A549 (cell line): ENCODE measurements around the gene GCK. TPM values are rescaled to one million over a fixed set of nuclear protein-coding genes. Genes with fewer than 3 reads are reported as not detected.

ENCODE experiments used
- ATAC-seq, 2 experiments: fragments of 200-7000 bp in 1 of 2; fragments of >200 bp in 1 of 2; cut with Nextera tagmentation in 1 of 2; cut with Tn5 transposase in 1 of 2; 3 replicates each; pipeline versions ENCODE4 v1.8.0 to v1.9.1; 2018 to 2020; ENCODE audit warnings: mild to moderate bottlenecking in 1 of 2, moderate library complexity in 1 of 2
- CTCF ChIA-PET: fragments of 300-600 bp; sonication (Branson Sonifier 250); formaldehyde crosslinking; extraction: SDS; loops from one replicate; lab custom pipeline; 2021; ENCODE audit warnings: antibody characterized with exemption, inconsistent platforms; lab: Yijun Ruan, JAX
- POLR2A ChIA-PET: fragments of 350-600 bp; formaldehyde crosslinking; extraction: SDS; loops from one replicate; lab custom pipeline; 2021; ENCODE audit warnings: antibody characterized with exemption, inconsistent platforms; lab: Yijun Ruan, JAX
- DNase-seq, 2 experiments: peaks; one replicate each; pipeline versions ENCODE4 v3.0.0 to v3.0.0-alpha.2; 2011 to 2016; ENCODE audit warnings: low read depth in 1 of 2, low spot score in 1 of 2
- FAIRE-seq: peaks from 2 replicates; lab custom pipeline; 2011; peaks lifted over from hg19 to GRCh38; lab: Jason Lieb, UNC
- H3K27ac ChIP-seq, 2 experiments: fragments of >200 bp; sonication (Bioruptor Twin); formaldehyde crosslinking; 3 replicates each; pipeline ENCODE4 v1.5.1; 2016 to 2017
- H3K4me1 ChIP-seq: fragments of >200 bp; sonication (Bioruptor Twin); formaldehyde crosslinking; 3 replicates; pipeline ENCODE4 v1.6.1; 2016
- H3K4me2 ChIP-seq: fragments of >200 bp; sonication (Bioruptor Twin); formaldehyde crosslinking; 3 replicates; pipeline ENCODE4 v1.6.1; 2016
- H3K4me3 ChIP-seq: fragments of >200 bp; sonication (Bioruptor Twin); formaldehyde crosslinking; 3 replicates; pipeline ENCODE4 v1.5.1; 2016
- H3K9me3 ChIP-seq: fragments of >200 bp; sonication (Bioruptor Twin); formaldehyde crosslinking; 3 replicates; pipeline ENCODE4 v1.6.1; 2016
- CBX2 ChIP-seq: fragments of 200-600 bp; sonication (generic); IDR thresholded peaks from 2 replicates; pipeline ENCODE4 v1.6.1; 2016; ENCODE audit warnings: low read depth, mild to moderate bottlenecking, borderline replicate concordance
- CBX8 ChIP-seq: fragments of 200-600 bp; sonication (generic); IDR thresholded peaks from 2 replicates; pipeline ENCODE4 v1.6.1; 2016
- CHD2 ChIP-seq: fragments of 150-350 bp; IDR thresholded peaks from 2 replicates; pipeline ENCODE4 v1.6.1; 2014; ENCODE audit warnings: low read length; ENCODE audit not compliant: partially characterized antibody
- EHF ChIP-seq: fragments of 250-450 bp; sonication (Bioruptor Pico); IDR thresholded peaks from 2 replicates; pipeline ENCODE4 v1.5.0; 2020; ENCODE audit warnings: mild to moderate bottlenecking
- EP300 ChIP-seq, 2 experiments: fragments of >200 bp; sonication (Bioruptor Twin); formaldehyde crosslinking; IDR thresholded peaks; 2 replicates in 1 of 2; 3 replicates in 1 of 2; pipeline ENCODE4 v1.6.1; 2016 to 2017
- ESRRA ChIP-seq: fragments of 150-350 bp; IDR thresholded peaks from 2 replicates; pipeline ENCODE4 v1.6.1; 2014; ENCODE audit warnings: mild to moderate bottlenecking, low read length, borderline replicate concordance
- FOSB ChIP-seq: fragments of 250-450 bp; sonication (Bioruptor Pico); IDR thresholded peaks from 2 replicates; pipeline ENCODE4 v1.5.0; 2020; ENCODE audit warnings: mild to moderate bottlenecking, moderate library complexity
- FOSL2 ChIP-seq, 2 experiments: fragments of 450-650 bp in 1 of 2; fragments of >200 bp in 1 of 2; sonication (Bioruptor Twin) in 1 of 2; formaldehyde crosslinking; IDR thresholded peaks; 2 replicates each; pipeline versions ENCODE4 v1.5.0 to v1.6.1; 2016 to 2020; ENCODE audit warnings: mild to moderate bottlenecking in 1 of 2, moderate library complexity in 1 of 2
- GATA3 ChIP-seq: IDR thresholded peaks from 2 replicates; pipeline ENCODE4 v1.6.1; 2012; ENCODE audit warnings: borderline replicate concordance
- HEYL ChIP-seq: fragments of 250-450 bp; sonication (Bioruptor Pico); IDR thresholded peaks from 2 replicates; pipeline ENCODE4 v1.8.0; 2021; ENCODE audit warnings: mild to moderate bottlenecking, moderate library complexity
- HOXA7 ChIP-seq: fragments of 250-450 bp; sonication (Bioruptor Pico); IDR thresholded peaks from 2 replicates; pipeline ENCODE4 v1.5.0; 2020; ENCODE audit warnings: mild to moderate bottlenecking, moderate library complexity
- HOXB13 ChIP-seq: fragments of 250-450 bp; sonication (Bioruptor Pico); IDR thresholded peaks from 2 replicates; pipeline ENCODE4 v1.5.0; 2020; ENCODE audit warnings: low read depth, mild to moderate bottlenecking, moderate library complexity
- HOXB5 ChIP-seq: fragments of 250-450 bp; sonication (Bioruptor Pico); IDR thresholded peaks from 2 replicates; pipeline ENCODE4 v1.5.0; 2020; ENCODE audit warnings: mild to moderate bottlenecking, moderate library complexity
- KDM1A ChIP-seq: fragments of 200-600 bp; sonication (generic); IDR thresholded peaks from 2 replicates; pipeline ENCODE4 v1.6.1; 2016; ENCODE audit warnings: low read depth, mild to moderate bottlenecking
- NPAS2 ChIP-seq: fragments of 250-450 bp; sonication (Bioruptor Pico); IDR thresholded peaks from 2 replicates; pipeline ENCODE4 v1.8.0; 2022; ENCODE audit warnings: mild to moderate bottlenecking, moderate library complexity, borderline replicate concordance
- POLR2A ChIP-seq: IDR thresholded peaks from 2 replicates; pipeline ENCODE4 v1.6.1; 2012; ENCODE audit warnings: mild to moderate bottlenecking, low read length
- RFX5 ChIP-seq: fragments of 450-650 bp; IDR thresholded peaks from 2 replicates; pipeline ENCODE4 v1.7.1; 2014; ENCODE audit warnings: antibody characterized with exemption, mild to moderate bottlenecking, moderate library complexity
- SMC3 ChIP-seq: fragments of >200 bp; sonication (Bioruptor Twin); formaldehyde crosslinking; IDR thresholded peaks from 3 replicates; pipeline ENCODE4 v1.6.1; 2018; ENCODE audit warnings: inconsistent platforms
- ZC3H11A ChIP-seq: fragments of 450-650 bp; IDR thresholded peaks from 2 replicates; pipeline ENCODE4 v1.6.1; 2014; ENCODE audit warnings: antibody characterized with exemption, mild to moderate bottlenecking
- ZSCAN20 ChIP-seq: fragments of 250-450 bp; sonication (Bioruptor Pico); IDR thresholded peaks from 2 replicates; pipeline ENCODE4 v1.8.0; 2022; ENCODE audit warnings: mild to moderate bottlenecking, moderate library complexity
- WGBS: methylation state at CpG from one replicate; pipeline ENCODE4 v1.1.6; 2017; ENCODE audit errors: missing lambda C conversion rate; 5-methylcytosine and 5-hydroxymethylcytosine counted together
- polyA plus RNA-seq, 4 experiments: library from polyadenylated mRNA; depleted of rRNA in 3 of 4; stranded (reverse); fragments of >200 nt; fragmentation: RNase III in 1 of 4; extraction: RNeasy Plus Mini Kit Qiagen cat#74134 plus additional on column Dnase treatment in 1 of 4; gene quantifications; 2 replicates in 3 of 4; 3 replicates in 1 of 4; pipeline ENCODE4 v1.2.3, GENCODE V29; 2011 to 2017
- TF ChIP-seq, protein P1 (sequence below): fragments of >200 bp; sonication (Bioruptor Twin); formaldehyde crosslinking; IDR thresholded peaks from 3 replicates; pipeline ENCODE4 v1.6.1; 2016
- TF ChIP-seq, protein P2 (sequence below): fragments of >200 bp; sonication (Bioruptor Twin); formaldehyde crosslinking; IDR thresholded peaks from 3 replicates; pipeline ENCODE4 v1.5.1; 2016
- TF ChIP-seq, protein P3 (sequence below): fragments of 250-450 bp; sonication (Bioruptor Pico); IDR thresholded peaks from 2 replicates; pipeline ENCODE4 v1.5.0; 2020; ENCODE audit warnings: low read depth, mild to moderate bottlenecking, moderate library complexity
- TF ChIP-seq, protein P4 (sequence below): fragments of 150-350 bp; IDR thresholded peaks from 2 replicates; pipeline ENCODE4 v1.6.1; 2014; ENCODE audit warnings: low read depth, mild to moderate bottlenecking, low read length
- TF ChIP-seq, protein P5 (sequence below): IDR thresholded peaks from 2 replicates; pipeline ENCODE4 v1.6.1; 2012
- TF ChIP-seq, protein P6 (sequence below): IDR thresholded peaks from 2 replicates; pipeline ENCODE4 v1.6.1; 2012; ENCODE audit warnings: low read depth, borderline replicate concordance

Gene GCK
- polyA plus RNA-seq, 2 of the 4 experiments (the other 2 are of a cell fraction), result 0.12 TPM; not detected in 1

DNA sequence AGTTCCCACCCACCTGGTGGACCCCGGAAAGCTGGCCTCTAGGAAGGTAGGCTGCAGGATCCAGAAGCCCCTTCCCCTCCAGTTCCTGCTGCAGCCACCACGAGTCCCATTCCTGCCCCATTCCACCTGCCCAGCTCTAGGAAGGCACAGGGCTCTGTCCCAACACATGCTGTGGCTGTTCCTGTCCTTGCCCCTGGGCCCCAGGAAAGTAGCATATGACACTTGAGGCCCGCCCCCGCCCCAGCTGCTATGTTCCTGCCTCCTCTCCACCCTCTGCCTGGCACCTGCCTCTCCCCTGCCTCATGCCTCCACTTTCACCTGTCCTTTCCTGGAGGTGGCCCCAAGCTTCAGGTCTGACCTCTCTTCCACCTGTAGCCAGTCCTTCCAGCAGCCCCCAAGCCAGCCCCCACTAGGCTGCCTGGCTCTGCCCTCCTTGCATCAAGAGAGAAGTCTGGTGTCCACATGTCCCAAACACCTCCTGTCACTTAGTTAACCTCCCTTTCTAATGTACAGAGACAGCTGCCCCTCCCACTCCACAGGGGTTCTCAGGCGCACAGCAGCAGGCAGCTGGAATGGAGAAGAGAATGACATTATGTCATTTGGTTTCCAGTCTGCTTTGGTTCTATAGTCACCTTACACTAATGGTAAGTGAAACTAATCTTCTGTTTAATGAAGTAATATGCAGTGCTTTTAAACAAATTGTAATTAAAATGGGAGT is 34.3 kb upstream of the GCK start:
- no peak for TF ChIP-seq FOSB (CRISPR knock-in tag)
- no peak for TF ChIP-seq ZC3H11A
- TF ChIP-seq, protein P1, sequence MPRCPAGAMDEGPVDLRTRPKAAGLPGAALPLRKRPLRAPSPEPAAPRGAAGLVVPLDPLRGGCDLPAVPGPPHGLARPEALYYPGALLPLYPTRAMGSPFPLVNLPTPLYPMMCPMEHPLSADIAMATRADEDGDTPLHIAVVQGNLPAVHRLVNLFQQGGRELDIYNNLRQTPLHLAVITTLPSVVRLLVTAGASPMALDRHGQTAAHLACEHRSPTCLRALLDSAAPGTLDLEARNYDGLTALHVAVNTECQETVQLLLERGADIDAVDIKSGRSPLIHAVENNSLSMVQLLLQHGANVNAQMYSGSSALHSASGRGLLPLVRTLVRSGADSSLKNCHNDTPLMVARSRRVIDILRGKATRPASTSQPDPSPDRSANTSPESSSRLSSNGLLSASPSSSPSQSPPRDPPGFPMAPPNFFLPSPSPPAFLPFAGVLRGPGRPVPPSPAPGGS, result no peak
- H3K4me1 ChIP-seq, result no peaks in the 10 kb centered on the region
- H3K27ac ChIP-seq, result no peak overlapping the region
- no peak for FAIRE-seq
- WGBS, result 37% methylated on average over 3 of the region's 5 CpGs
- ATAC-seq, result no peak
- no peak overlapping the region for H3K4me2 ChIP-seq
- ChIA-PET CTCF (interaction anchor here (1.1 to 2.2 kb wide), 2 partner anchors 17 to 342 kb away, joined by 3 to 5 read pairs; no protein-coding TSS in a partner anchor), POLR2A (no interaction called here)
- no peak overlapping the region for H3K4me3 ChIP-seq
- DNase-seq, result no peak
- no peaks in the 10 kb centered on the region for H3K9me3 ChIP-seq

DNA sequence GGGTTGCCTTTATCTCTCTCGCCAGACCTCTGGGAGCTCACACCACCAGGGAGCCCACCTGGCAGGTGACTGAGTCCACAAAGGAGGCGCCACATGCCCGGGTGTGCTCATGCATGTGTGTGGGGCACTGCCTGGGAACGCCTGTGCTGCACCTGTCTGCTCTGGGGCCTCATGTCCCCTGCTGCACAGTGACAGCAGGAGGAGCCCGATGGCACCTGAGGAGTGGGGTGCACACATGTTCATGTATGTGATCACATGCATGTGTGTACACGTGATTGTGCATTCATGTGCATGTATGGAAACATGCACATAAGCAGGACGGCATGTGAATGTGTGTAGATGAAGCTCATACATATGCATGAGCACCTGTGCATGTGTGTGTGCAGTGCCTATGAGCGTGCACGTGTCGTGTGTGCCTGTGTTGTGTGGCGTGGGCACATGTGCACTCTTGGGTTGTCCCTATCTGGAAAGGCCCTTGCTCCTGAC is 33.6 kb upstream of the GCK start:
- H3K4me3 ChIP-seq, result no peak overlapping the region
- WGBS, result 74% methylated on average over 10 of the region's 11 CpGs
- no peak for TF ChIP-seq HOXA7 (CRISPR knock-in tag)
- TF ChIP-seq GATA3, result no peak
- no peak for TF ChIP-seq KDM1A
- TF ChIP-seq, protein P2, sequence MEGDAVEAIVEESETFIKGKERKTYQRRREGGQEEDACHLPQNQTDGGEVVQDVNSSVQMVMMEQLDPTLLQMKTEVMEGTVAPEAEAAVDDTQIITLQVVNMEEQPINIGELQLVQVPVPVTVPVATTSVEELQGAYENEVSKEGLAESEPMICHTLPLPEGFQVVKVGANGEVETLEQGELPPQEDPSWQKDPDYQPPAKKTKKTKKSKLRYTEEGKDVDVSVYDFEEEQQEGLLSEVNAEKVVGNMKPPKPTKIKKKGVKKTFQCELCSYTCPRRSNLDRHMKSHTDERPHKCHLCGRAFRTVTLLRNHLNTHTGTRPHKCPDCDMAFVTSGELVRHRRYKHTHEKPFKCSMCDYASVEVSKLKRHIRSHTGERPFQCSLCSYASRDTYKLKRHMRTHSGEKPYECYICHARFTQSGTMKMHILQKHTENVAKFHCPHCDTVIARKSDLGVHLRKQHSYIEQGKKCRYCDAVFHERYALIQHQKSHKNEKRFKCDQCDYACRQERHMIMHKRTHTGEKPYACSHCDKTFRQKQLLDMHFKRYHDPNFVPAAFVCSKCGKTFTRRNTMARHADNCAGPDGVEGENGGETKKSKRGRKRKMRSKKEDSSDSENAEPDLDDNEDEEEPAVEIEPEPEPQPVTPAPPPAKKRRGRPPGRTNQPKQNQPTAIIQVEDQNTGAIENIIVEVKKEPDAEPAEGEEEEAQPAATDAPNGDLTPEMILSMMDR, result no peak
- TF ChIP-seq POLR2A, result no peak
- TF ChIP-seq CBX8, result no peak
- TF ChIP-seq, protein P3, sequence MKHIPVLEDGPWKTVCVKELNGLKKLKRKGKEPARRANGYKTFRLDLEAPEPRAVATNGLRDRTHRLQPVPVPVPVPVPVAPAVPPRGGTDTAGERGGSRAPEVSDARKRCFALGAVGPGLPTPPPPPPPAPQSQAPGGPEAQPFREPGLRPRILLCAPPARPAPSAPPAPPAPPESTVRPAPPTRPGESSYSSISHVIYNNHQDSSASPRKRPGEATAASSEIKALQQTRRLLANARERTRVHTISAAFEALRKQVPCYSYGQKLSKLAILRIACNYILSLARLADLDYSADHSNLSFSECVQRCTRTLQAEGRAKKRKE, result no peak
- TF ChIP-seq RFX5, result no peak
- no peak for TF ChIP-seq HOXB13
- TF ChIP-seq, protein P4, sequence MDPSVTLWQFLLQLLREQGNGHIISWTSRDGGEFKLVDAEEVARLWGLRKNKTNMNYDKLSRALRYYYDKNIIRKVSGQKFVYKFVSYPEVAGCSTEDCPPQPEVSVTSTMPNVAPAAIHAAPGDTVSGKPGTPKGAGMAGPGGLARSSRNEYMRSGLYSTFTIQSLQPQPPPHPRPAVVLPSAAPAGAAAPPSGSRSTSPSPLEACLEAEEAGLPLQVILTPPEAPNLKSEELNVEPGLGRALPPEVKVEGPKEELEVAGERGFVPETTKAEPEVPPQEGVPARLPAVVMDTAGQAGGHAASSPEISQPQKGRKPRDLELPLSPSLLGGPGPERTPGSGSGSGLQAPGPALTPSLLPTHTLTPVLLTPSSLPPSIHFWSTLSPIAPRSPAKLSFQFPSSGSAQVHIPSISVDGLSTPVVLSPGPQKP, result no peak
- no peak for TF ChIP-seq FOSL2 (IDR thresholded peaks at IDR 0.05)
- TF ChIP-seq FOSL2 (CRISPR knock-in tag; IDR thresholded peaks at IDR 0.05), result no peak
- TF ChIP-seq, protein P5, sequence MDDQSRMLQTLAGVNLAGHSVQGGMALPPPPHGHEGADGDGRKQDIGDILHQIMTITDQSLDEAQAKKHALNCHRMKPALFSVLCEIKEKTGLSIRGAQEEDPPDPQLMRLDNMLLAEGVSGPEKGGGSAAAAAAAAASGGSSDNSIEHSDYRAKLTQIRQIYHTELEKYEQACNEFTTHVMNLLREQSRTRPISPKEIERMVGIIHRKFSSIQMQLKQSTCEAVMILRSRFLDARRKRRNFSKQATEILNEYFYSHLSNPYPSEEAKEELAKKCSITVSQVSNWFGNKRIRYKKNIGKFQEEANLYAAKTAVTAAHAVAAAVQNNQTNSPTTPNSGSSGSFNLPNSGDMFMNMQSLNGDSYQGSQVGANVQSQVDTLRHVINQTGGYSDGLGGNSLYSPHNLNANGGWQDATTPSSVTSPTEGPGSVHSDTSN, result no peak
- H3K4me2 ChIP-seq, result no peak overlapping the region
- DNase-seq (no peak), ATAC-seq (no peak), FAIRE-seq (no peak)
- H3K27ac ChIP-seq, result no peak overlapping the region
- ChIA-PET POLR2A (no interaction called here), CTCF (interaction anchor here (0.9 to 2.2 kb wide), 4 partner anchors 18 to 343 kb away, joined by 3 to 5 read pairs (median 4); no protein-coding TSS in a partner anchor)
- H3K9me3 ChIP-seq, result no peaks in the 10 kb centered on the region
- no peaks in the 10 kb centered on the region for H3K4me1 ChIP-seq

DNA sequence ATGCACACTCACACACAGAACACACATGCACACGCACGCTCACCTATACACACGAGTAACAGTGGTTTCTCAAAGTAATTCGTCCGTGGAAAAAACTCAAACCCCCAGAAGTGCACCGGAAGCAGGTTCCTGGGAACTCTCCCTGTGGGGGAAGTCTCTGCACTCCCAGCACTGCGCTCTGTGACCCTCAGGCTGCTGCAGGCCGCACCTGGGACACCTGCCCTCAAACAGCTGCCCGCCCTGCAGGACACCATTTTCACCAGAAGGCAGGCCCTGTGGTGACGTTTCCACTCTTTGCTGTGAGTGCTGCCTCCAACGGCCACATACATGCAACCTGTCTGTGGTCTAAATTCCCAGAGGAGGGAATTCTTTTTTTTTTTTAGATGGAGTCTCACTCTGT is 32.8 kb upstream of the GCK start:
- Histone ChIP-seq H3K27ac (no peak overlapping the region), H3K4me2 (no peak overlapping the region), H3K4me1 (no peaks in the 10 kb centered on the region), H3K4me3 (no peak overlapping the region), H3K9me3 (no peaks in the 10 kb centered on the region)
- no peak for TF ChIP-seq GATA3
- TF ChIP-seq ESRRA, result no peak
- no peak for TF ChIP-seq CHD2
- TF ChIP-seq NPAS2 (CRISPR knock-in tag), result no peak
- TF ChIP-seq POLR2A, result no peak
- no peak for TF ChIP-seq EHF (CRISPR knock-in tag)
- no peak for TF ChIP-seq EP300 (IDR thresholded peaks at IDR 0.05)
- TF ChIP-seq CBX2, result no peak
- no peak for TF ChIP-seq SMC3
- TF ChIP-seq ZSCAN20, result no peak
- no peak for TF ChIP-seq HOXB5
- TF ChIP-seq, protein P6, sequence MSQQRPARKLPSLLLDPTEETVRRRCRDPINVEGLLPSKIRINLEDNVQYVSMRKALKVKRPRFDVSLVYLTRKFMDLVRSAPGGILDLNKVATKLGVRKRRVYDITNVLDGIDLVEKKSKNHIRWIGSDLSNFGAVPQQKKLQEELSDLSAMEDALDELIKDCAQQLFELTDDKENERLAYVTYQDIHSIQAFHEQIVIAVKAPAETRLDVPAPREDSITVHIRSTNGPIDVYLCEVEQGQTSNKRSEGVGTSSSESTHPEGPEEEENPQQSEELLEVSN, result no peak
- TF ChIP-seq HEYL (CRISPR knock-in tag), result no peak
- ATAC-seq (no peak), DNase-seq (no peak), FAIRE-seq (no peak)
- WGBS, result 76% methylated on average over 9 of the region's 11 CpGs
- POLR2A ChIA-PET, result no interaction called here
- CTCF ChIA-PET, result interaction anchor here (0.9 to 1.6 kb wide), 2 partner anchors 90 to 255 kb away, joined by 3 to 4 read pairs; no protein-coding TSS in a partner anchor
